ENCODE measurements around the gene LAMB1. TPM values are rescaled to one million over a fixed set of nuclear protein-coding genes. Genes with fewer than 3 reads are reported as not detected.

Gene LAMB1
- total and polyA plus RNA-seq, 12 donors: 33.3 to 145 (median 59.3) TPM

- 64 to 72% methylated on average over 1 of the region's 1 CpG for WGBS, 2 donors
- intact Hi-C loops (cut with DNase I): no loop called here
Measured at GRCh38 chr7:108027239-108027638, 24.3 kb upstream of the LAMB1 start.

GRCh38 chr7:108026647-108027046, 23.7 kb upstream of the LAMB1 start:
- Histone ChIP-seq H3K27me3 (no peaks in the 10 kb centered on the region), H3K4me3 (no peak overlapping the region), H3K27ac (no peak overlapping the region), H3K4me1 (peaks cover 0 to 4% (median 0%) of the 10 kb centered on the region in 9 donors), H3K36me3 (no peaks in the 10 kb centered on the region), H3K9me3 (no peaks in the 10 kb centered on the region)
- TF ChIP-seq CTCF (IDR thresholded peaks at IDR 0.05): no peak
- WGBS, 2 donors: 85 to 94% methylated on average over 3 of the region's 3 CpGs
- ATAC-seq: no peak
- DNase-seq: no peak
- intact Hi-C loops (cut with DNase I): no loop called here

More at GRCh38 chr7:108027239-108027638, 24.3 kb upstream of the LAMB1 start:
- DNase-seq (no peak), ATAC-seq (no peak)
- H3K36me3 ChIP-seq: no peaks in the 10 kb centered on the region
- H3K27ac ChIP-seq: no peak overlapping the region
- no peak for TF ChIP-seq CTCF (IDR thresholded peaks at IDR 0.05)
- H3K4me3 ChIP-seq: no peak overlapping the region
- peaks cover 0 to 4% (median 0%) of the 10 kb centered on the region in 9 donors for H3K4me1 ChIP-seq
- H3K27me3 ChIP-seq: no peaks in the 10 kb centered on the region
- no peaks in the 10 kb centered on the region for H3K9me3 ChIP-seq

- intact Hi-C loops (cut with DNase I): no loop called here
- DNase-seq (no peak), ATAC-seq (no peak)
- Histone ChIP-seq H3K27ac (no peak overlapping the region), H3K27me3 (no peaks in the 10 kb centered on the region), H3K4me3 (no peak overlapping the region), H3K36me3 (no peaks in the 10 kb centered on the region), H3K9me3 (no peaks in the 10 kb centered on the region), H3K4me1 (peaks cover 0 to 4% (median 0%) of the 10 kb centered on the region in 9 donors)
- WGBS, 2 donors: 94% methylated on average over 5 of the region's 5 CpGs
- TF ChIP-seq CTCF (IDR thresholded peaks at IDR 0.05): no peak
Measured at GRCh38 chr7:108026116-108026515, 23.2 kb upstream of the LAMB1 start.

- TF ChIP-seq CTCF (IDR thresholded peaks at IDR 0.05): no peak
- peaks cover 0 to 4% (median 0%) of the 10 kb centered on the region in 9 donors for H3K4me1 ChIP-seq
- ATAC-seq (no peak), DNase-seq (no peak)
- 93% methylated on average over 6 of the region's 6 CpGs for WGBS, 2 donors
- no peak overlapping the region for H3K4me3 ChIP-seq
- no peaks in the 10 kb centered on the region for H3K27me3 ChIP-seq
- no peak overlapping the region for H3K27ac ChIP-seq
- H3K36me3 ChIP-seq: no peaks in the 10 kb centered on the region
- intact Hi-C loops (cut with DNase I): no loop called here
- no peaks in the 10 kb centered on the region for H3K9me3 ChIP-seq
Measured at GRCh38 chr7:108024538-108024937, 21.6 kb upstream of the LAMB1 start.
